Osteoblast (primary cell): ENCODE results near the gene TBC1D5. TPM values are rescaled to one million over a fixed set of nuclear protein-coding genes. Genes with fewer than 3 reads are reported as not detected.
"Not testable (repeated sequence)": the region's sequence is repeated elsewhere in the genome, so short reads cannot be mapped to it uniquely, and the experiment has no call there.

Experiments
- DNase-seq: peaks from one replicate; pipeline ENCODE4 v3.0.0; 2011; ENCODE audit warnings: low spot score, mixed read lengths; ENCODE audit not compliant: insufficient read length; ENCODE audit errors: missing footprints
- H2AFZ ChIP-seq: 2 replicates; pipeline ENCODE4 v1.6.0; 2011; ENCODE audit warnings: mild to moderate bottlenecking, low read length
- H3K27ac ChIP-seq: 2 replicates; pipeline ENCODE4 v1.5.1; 2011; ENCODE audit warnings: mild to moderate bottlenecking, low read depth, low read length, moderate library complexity
- H3K27me3 ChIP-seq: 2 replicates; pipeline ENCODE4 v1.6.0; 2012; ENCODE audit warnings: mild to moderate bottlenecking, control low read depth, inconsistent platforms, low read length, moderate library complexity; ENCODE audit not compliant: insufficient read depth
- H3K36me3 ChIP-seq: 2 replicates; pipeline ENCODE4 v1.5.1; 2011; ENCODE audit warnings: mild to moderate bottlenecking, low read length, control low read depth, moderate library complexity; ENCODE audit not compliant: insufficient read depth
- H3K4me1 ChIP-seq: 2 replicates; pipeline ENCODE4 v1.5.1; 2011; ENCODE audit warnings: mild to moderate bottlenecking, low read length, control low read depth, moderate library complexity; ENCODE audit not compliant: insufficient read depth
- H3K4me2 ChIP-seq: 2 replicates; pipeline ENCODE4 v1.6.0; 2011; ENCODE audit warnings: mild to moderate bottlenecking, low read length; ENCODE audit not compliant: insufficient read depth
- H3K4me3 ChIP-seq: fragments of 200-600 bp; sonication (generic); 3 replicates; pipeline ENCODE4 v1.5.1; 2012; ENCODE audit warnings: mild to moderate bottlenecking, low read length, inconsistent platforms; ENCODE audit not compliant: insufficient read depth
- H3K79me2 ChIP-seq: 2 replicates; pipeline ENCODE4 v1.6.0; 2012; ENCODE audit warnings: mild to moderate bottlenecking, low read length, control low read depth, inconsistent platforms; ENCODE audit not compliant: insufficient read depth
- H3K9me3 ChIP-seq: 2 replicates; pipeline ENCODE4 v1.5.1; 2011; ENCODE audit warnings: low read depth, low read length, control low read depth
- H4K20me1 ChIP-seq: 2 replicates; pipeline ENCODE4 v1.6.0; 2012; ENCODE audit warnings: mild to moderate bottlenecking, low read length, control low read depth; ENCODE audit not compliant: insufficient read depth
- total RNA-seq: library from RNA; depleted of rRNA; stranded (reverse); fragments of >200 nt; gene quantifications from 2 replicates; pipeline ENCODE4 v1.2.3, GENCODE V29; 2012
- TF ChIP-seq, protein P1 (sequence below): IDR thresholded peaks from 2 replicates; pipeline ENCODE4 v1.5.1; 2011; ENCODE audit warnings: mild to moderate bottlenecking, low read depth, low read length, moderate library complexity; ENCODE audit errors: extremely low read depth

The TBC1D5 gene, protein sequence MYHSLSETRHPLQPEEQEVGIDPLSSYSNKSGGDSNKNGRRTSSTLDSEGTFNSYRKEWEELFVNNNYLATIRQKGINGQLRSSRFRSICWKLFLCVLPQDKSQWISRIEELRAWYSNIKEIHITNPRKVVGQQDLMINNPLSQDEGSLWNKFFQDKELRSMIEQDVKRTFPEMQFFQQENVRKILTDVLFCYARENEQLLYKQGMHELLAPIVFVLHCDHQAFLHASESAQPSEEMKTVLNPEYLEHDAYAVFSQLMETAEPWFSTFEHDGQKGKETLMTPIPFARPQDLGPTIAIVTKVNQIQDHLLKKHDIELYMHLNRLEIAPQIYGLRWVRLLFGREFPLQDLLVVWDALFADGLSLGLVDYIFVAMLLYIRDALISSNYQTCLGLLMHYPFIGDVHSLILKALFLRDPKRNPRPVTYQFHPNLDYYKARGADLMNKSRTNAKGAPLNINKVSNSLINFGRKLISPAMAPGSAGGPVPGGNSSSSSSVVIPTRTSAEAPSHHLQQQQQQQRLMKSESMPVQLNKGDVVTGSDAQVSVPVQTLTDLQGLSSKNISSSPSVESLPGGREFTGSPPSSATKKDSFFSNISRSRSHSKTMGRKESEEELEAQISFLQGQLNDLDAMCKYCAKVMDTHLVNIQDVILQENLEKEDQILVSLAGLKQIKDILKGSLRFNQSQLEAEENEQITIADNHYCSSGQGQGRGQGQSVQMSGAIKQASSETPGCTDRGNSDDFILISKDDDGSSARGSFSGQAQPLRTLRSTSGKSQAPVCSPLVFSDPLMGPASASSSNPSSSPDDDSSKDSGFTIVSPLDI
- total RNA-seq: 110 and 117 TPM in 2 replicates

DNA sequence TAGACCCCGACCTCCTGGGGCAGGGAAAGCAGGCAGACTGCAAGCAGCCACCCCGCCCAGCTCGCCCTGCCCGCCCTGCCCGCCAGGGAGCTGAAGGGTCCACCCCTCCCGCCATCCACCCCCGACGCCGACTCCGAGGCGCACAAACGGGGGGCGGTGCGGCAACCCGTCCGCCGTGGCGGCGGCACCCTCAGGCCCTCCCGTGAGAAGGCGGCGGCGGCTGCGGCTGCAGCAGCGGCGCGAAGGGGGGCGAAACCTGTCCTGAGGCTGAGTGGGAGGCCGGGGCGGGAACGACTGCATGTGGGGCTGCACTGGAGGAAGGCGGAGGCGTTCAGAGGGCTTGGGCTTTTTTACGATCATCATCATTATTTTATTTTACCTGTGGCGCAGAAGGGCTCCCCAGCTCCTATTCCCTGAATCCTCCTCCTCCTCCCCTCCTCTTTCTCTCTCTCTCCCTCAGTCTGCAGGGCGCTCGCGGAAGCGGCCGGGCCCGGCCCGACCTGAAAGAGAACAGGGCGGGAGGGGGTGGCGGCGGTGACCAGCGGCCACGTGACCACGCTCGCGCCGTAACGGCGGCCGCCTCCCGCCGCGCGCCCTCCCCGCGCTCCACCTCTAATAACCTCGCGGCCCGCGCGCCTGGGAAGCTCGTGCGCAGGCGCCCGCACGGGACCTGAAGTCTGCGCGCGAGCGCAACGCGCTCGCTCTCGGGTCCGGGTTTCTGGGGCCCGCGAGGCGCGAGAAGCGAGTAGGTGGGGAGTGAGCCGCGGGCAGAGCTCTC, at the start of gene TBC1D5:
TBC1D5 (minus strand) TSS at position 530 of the 778 bp plus-strand sequence. CDS start 234,061 bp downstream, outside the sequence.
- no peaks in the 10 kb centered on the region for H3K27me3 ChIP-seq
- DNase-seq: peak; percentile 97
- H3K9me3 ChIP-seq: no peaks in the 10 kb centered on the region
- peaks cover 22% of the 10 kb centered on the region for H3K4me1 ChIP-seq
- peak within 1 kb of the TSS; percentile 89 for H3K27ac ChIP-seq
- no peaks in the 10 kb centered on the region for H4K20me1 ChIP-seq
- peak within 1 kb of the TSS; percentile 98 for H2AFZ ChIP-seq
- H3K4me2 ChIP-seq: peak within 1 kb of the TSS; percentile 100
- TF ChIP-seq, protein P1, sequence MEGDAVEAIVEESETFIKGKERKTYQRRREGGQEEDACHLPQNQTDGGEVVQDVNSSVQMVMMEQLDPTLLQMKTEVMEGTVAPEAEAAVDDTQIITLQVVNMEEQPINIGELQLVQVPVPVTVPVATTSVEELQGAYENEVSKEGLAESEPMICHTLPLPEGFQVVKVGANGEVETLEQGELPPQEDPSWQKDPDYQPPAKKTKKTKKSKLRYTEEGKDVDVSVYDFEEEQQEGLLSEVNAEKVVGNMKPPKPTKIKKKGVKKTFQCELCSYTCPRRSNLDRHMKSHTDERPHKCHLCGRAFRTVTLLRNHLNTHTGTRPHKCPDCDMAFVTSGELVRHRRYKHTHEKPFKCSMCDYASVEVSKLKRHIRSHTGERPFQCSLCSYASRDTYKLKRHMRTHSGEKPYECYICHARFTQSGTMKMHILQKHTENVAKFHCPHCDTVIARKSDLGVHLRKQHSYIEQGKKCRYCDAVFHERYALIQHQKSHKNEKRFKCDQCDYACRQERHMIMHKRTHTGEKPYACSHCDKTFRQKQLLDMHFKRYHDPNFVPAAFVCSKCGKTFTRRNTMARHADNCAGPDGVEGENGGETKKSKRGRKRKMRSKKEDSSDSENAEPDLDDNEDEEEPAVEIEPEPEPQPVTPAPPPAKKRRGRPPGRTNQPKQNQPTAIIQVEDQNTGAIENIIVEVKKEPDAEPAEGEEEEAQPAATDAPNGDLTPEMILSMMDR: no peak
- peaks cover 32% of the 10 kb centered on the region for H3K79me2 ChIP-seq
- no peaks in the 10 kb centered on the region for H3K36me3 ChIP-seq
- peak within 1 kb of the TSS; percentile 85 for H3K4me3 ChIP-seq

DNA sequence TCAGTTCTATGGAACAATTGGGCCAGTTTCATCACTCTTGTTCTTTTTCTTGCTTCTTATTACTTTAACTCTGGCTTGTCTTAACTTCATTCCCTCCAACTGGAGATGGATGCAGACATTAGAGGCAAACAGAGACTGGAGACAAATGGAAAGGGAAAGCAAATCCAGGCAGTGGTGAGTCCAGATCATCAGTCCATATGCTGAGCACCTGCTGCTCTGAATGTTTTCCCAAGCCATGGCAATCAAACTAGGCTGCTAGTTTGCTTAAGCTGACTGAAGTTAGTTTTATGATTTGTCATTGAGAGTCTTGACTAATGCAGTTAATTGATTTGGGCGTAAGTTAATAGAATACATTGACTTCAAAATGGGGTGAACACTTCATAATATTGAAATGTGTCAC, 41.0 kb upstream of the TBC1D5 start:
- Histone ChIP-seq H3K4me2 (no peak overlapping the region), H4K20me1 (no peaks in the 10 kb centered on the region), H2AFZ (no peak overlapping the region), H3K4me1 (no peaks in the 10 kb centered on the region), H3K27ac (no peak overlapping the region), H3K9me3 (no peaks in the 10 kb centered on the region), H3K79me2 (no peaks in the 10 kb centered on the region), H3K27me3 (no peaks in the 10 kb centered on the region), H3K4me3 (no peak overlapping the region), H3K36me3 (no peaks in the 10 kb centered on the region)
- no peak for DNase-seq
- TF ChIP-seq, protein P1: no peak

- H3K9me3 ChIP-seq: no peaks in the 10 kb centered on the region
- no peaks in the 10 kb centered on the region for H3K4me1 ChIP-seq
- no peak overlapping the region for H3K27ac ChIP-seq
- no peak overlapping the region for H3K4me3 ChIP-seq
- H4K20me1 ChIP-seq: no peaks in the 10 kb centered on the region
- DNase-seq: no peak
- no peak overlapping the region for H3K4me2 ChIP-seq
- no peaks in the 10 kb centered on the region for H3K27me3 ChIP-seq
- H2AFZ ChIP-seq: no peak overlapping the region
- TF ChIP-seq, protein P1: no peak
- no peaks in the 10 kb centered on the region for H3K36me3 ChIP-seq
- H3K79me2 ChIP-seq: no peaks in the 10 kb centered on the region
These were observed 40.3 kb upstream of the TBC1D5 start for GRCh38 chr3:17782751-17783150.

DNA sequence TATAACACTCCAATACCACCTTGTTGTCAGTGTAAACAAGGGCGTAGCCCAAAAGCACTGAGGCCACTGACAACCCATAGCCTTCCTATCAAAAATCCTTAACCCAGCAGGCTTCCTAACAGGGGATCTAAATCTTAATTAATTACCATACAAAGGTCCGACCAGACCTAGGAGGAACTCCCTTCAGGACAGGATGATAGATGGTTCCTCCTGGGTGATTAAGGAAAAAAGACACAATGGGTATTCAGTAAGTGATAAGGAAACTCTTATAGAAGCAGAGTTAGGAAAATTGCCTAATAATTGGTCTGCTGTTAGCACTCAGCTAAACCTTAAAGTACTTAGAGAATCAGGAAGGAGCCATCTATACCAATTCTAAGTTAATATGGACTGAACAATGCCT, 37.9 kb upstream of the TBC1D5 start:
- DNase-seq, H3K36me3 ChIP-seq, H3K79me2 ChIP-seq, H3K27me3 ChIP-seq, H3K4me3 ChIP-seq, H2AFZ ChIP-seq, H3K4me1 ChIP-seq, H3K9me3 ChIP-seq, H3K27ac ChIP-seq, H4K20me1 ChIP-seq, H3K4me2 ChIP-seq: not testable (repeated sequence)

GRCh38 chr3:17779304-17780250, 37.1 kb upstream of the TBC1D5 start:
- H3K9me3 ChIP-seq, H3K79me2 ChIP-seq, H3K27ac ChIP-seq, H3K36me3 ChIP-seq, H3K4me1 ChIP-seq, H3K4me2 ChIP-seq, H3K27me3 ChIP-seq, H3K4me3 ChIP-seq, DNase-seq, H2AFZ ChIP-seq, H4K20me1 ChIP-seq: not testable (repeated sequence)
